Stomach (tissue), 4 donors: ENCODE results near the gene MAP3K3.

ENCODE experiments used
- EP300 ChIP-seq: sonication (generic); formaldehyde crosslinking; IDR thresholded peaks from one replicate; pipeline ENCODE4 v1.6.1; 2017; ENCODE audit warnings: antibody characterized with exemption
- POLR2A ChIP-seq, 4 donors: fragments of 450-650 bp; IDR thresholded peaks; one replicate each; pipeline ENCODE4 v1.6.1; 2016; ENCODE audit warnings: antibody characterized with exemption in 4 of 4, control low read depth in 2 of 4, mild to moderate bottlenecking in 1 of 4, moderate library complexity in 1 of 4
- TF ChIP-seq, protein P1 (sequence below), 7 experiments: fragments of 450-650 bp in 4 of 7; fragments of 200-600 bp in 3 of 7; sonication (generic) in 3 of 7; IDR thresholded peaks; one replicate each; pipeline ENCODE4 v1.5.1; 2016 to 2019; ENCODE audit warnings: antibody characterized with exemption in 7 of 7, control low read depth in 2 of 7, mild to moderate bottlenecking in 1 of 7

DNA sequence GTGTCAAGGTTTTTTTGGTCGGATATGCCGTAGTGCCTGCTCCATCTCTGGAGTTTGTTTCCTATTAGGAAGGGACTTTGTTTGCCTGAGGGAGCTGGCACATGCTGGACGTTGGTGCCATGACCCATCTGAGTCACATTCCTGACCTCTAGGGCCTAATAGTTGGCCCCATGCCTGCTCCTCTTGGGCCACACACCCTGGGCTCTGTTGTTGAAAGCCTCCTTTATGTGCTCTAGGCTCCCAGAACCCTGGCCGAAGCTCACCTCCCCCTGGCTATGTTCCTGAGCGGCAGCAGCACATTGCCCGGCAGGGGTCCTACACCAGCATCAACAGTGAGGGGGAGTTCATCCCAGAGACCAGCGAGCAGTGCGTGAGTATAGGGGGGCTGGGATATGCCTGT, 59.3 kb downstream of the MAP3K3 start:
- TF ChIP-seq POLR2A (IDR thresholded peaks at IDR 0.05): no peak
- TF ChIP-seq, protein P1, sequence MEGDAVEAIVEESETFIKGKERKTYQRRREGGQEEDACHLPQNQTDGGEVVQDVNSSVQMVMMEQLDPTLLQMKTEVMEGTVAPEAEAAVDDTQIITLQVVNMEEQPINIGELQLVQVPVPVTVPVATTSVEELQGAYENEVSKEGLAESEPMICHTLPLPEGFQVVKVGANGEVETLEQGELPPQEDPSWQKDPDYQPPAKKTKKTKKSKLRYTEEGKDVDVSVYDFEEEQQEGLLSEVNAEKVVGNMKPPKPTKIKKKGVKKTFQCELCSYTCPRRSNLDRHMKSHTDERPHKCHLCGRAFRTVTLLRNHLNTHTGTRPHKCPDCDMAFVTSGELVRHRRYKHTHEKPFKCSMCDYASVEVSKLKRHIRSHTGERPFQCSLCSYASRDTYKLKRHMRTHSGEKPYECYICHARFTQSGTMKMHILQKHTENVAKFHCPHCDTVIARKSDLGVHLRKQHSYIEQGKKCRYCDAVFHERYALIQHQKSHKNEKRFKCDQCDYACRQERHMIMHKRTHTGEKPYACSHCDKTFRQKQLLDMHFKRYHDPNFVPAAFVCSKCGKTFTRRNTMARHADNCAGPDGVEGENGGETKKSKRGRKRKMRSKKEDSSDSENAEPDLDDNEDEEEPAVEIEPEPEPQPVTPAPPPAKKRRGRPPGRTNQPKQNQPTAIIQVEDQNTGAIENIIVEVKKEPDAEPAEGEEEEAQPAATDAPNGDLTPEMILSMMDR (IDR thresholded peaks at IDR 0.05): no peak
- no peak for TF ChIP-seq EP300
